ENCODE results near the gene CPNE7. TPM values are rescaled to one million over a fixed set of nuclear protein-coding genes. Genes with fewer than 3 reads are reported as not detected.

Gene CPNE7
- total and polyA plus RNA-seq, 2 of the 4 experiments (the other 2 are of a cell fraction): 5.4 to 17.4 TPM

DNA sequence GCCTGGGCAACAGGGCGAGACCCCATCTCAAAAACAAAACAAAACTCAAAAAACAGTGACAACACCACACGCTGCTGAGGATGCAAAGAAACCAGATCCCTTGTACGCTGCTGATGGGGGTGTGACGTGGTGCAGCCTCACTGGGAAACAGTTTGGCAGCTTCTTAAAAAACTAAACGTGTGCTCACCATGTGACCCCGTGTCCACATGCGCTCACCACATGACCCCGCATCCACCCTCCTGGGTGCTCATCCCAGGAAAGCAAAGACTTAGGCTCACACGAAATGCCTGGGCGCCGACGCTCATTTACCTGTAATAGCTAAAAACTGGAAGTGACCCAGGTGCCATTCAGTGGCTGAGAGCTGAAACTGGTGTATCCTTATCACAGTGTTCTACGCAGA lies 35.0 kb upstream of the CPNE7 start:
- POLR2A ChIA-PET (ENCODE audit: unreplicated experiment): interaction anchor here (0.5 kb wide), 1 partner anchor 382 kb away, joined by 3 read pairs; no protein-coding TSS in a partner anchor
- intact Hi-C loops (cut with micrococcal nuclease): no loop called here

More for the DNA sequence above, 35.0 kb upstream of the CPNE7 start:
- DNase-seq (no peak), ATAC-seq (ENCODE audit: low read depth) (no peak)
- Histone ChIP-seq H2AFZ (replicated peaks; ENCODE audit: low read length, poor library complexity) (no peak overlapping the region), H3K14ac (replicated peaks; ENCODE audit: low read depth, low read length) (no peak overlapping the region), H3K27me3 (ENCODE audit: control insufficient read depth, insufficient read depth, low read length) (no peaks in the 10 kb centered on the region), H4K5ac (ENCODE audit: low read depth, low read length) (no peak overlapping the region), H3K56ac (ENCODE audit: extremely low read depth, insufficient read depth, low read length) (no peak overlapping the region), H3K36me3 (ENCODE audit: control insufficient read depth, insufficient read depth, low read length) (peaks cover 57% of the 10 kb centered on the region), H3K9me1 (ENCODE audit: insufficient read depth, low read length) (no peaks in the 10 kb centered on the region), H2BK15ac (ENCODE audit: low read depth, low read length) (no peak overlapping the region), H2AK5ac (ENCODE audit: low read depth, low read length) (no peak overlapping the region), H3K79me1 (ENCODE audit: low read depth in 1 of 2, low read length in 2 of 2) (peaks cover 13 to 66% of the 10 kb centered on the region in 2 experiments; a peak in 3 of 4 replicates), H3K27ac (ENCODE audit: insufficient read depth, low read length) (no peak overlapping the region), H3K4me2 (ENCODE audit: low read depth, low read length) (no peak overlapping the region), H2BK20ac (ENCODE audit: low read depth, low read length) (no peak overlapping the region), H2BK120ac (ENCODE audit: low read depth, low read length) (no peak overlapping the region), H3K4me3 (ENCODE audit: insufficient read depth, low read depth, low read length) (no peak overlapping the region), H3K18ac (ENCODE audit: low read depth, low read length) (no peak overlapping the region), H3K9ac (ENCODE audit: low read depth, low read length) (no peak overlapping the region), H3K23ac (ENCODE audit: low read depth, low read length) (no peak overlapping the region), H4K8ac (ENCODE audit: low read depth in 2 of 2, low read length in 2 of 2) (no peak overlapping the region), H2AK9ac (replicated peaks; ENCODE audit: low read depth, low read length, poor library complexity) (no peak overlapping the region), H3K4ac (ENCODE audit: low read depth, low read length) (no peak overlapping the region), H4K91ac (ENCODE audit: insufficient read depth, low read depth, low read length) (no peak overlapping the region), H4K20me1 (ENCODE audit: insufficient read depth, low read length) (peaks cover 16% of the 10 kb centered on the region), H2BK5ac (ENCODE audit: low read depth, low read length, poor library complexity, severe bottlenecking) (no peak overlapping the region), H3K9me3 (ENCODE audit: control insufficient read depth, insufficient read depth, low read length) (no peaks in the 10 kb centered on the region), H3K4me1 (ENCODE audit: control insufficient read depth, insufficient read depth, low read length) (no peaks in the 10 kb centered on the region)
- TF ChIP-seq RAD21 (IDR thresholded peaks at IDR 0.05; ENCODE audit: low read length) (no peak), POLR2A (IDR thresholded peaks at IDR 0.05; ENCODE audit: low read depth, low read length) (no peak), CEBPB (IDR thresholded peaks at IDR 0.05; ENCODE audit: low read depth, low read length) (no peak), MAZ (IDR thresholded peaks at IDR 0.05; ENCODE audit: borderline replicate concordance, low read depth, low read length) (no peak), RCOR1 (IDR thresholded peaks at IDR 0.05; ENCODE audit: insufficient replicate concordance, low read length) (no peak), SMC3 (IDR thresholded peaks at IDR 0.05; ENCODE audit: low read depth, low read length) (no peak), FOS (IDR thresholded peaks at IDR 0.05; ENCODE audit: low read depth, low read length) (no peak), MXI1 (IDR thresholded peaks at IDR 0.05; ENCODE audit: borderline replicate concordance, low read depth, low read length) (no peak), CHD1 (IDR thresholded peaks at IDR 0.05; ENCODE audit: low read depth, low read length) (no peak), RFX5 (IDR thresholded peaks at IDR 0.05; ENCODE audit: low read depth, low read length) (no peak)
- TF ChIP-seq, protein P1, sequence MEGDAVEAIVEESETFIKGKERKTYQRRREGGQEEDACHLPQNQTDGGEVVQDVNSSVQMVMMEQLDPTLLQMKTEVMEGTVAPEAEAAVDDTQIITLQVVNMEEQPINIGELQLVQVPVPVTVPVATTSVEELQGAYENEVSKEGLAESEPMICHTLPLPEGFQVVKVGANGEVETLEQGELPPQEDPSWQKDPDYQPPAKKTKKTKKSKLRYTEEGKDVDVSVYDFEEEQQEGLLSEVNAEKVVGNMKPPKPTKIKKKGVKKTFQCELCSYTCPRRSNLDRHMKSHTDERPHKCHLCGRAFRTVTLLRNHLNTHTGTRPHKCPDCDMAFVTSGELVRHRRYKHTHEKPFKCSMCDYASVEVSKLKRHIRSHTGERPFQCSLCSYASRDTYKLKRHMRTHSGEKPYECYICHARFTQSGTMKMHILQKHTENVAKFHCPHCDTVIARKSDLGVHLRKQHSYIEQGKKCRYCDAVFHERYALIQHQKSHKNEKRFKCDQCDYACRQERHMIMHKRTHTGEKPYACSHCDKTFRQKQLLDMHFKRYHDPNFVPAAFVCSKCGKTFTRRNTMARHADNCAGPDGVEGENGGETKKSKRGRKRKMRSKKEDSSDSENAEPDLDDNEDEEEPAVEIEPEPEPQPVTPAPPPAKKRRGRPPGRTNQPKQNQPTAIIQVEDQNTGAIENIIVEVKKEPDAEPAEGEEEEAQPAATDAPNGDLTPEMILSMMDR (conservative IDR thresholded peaks at IDR 0.05; ENCODE audit: low read depth, low read length): no peak
- TF ChIP-seq, protein P2, sequence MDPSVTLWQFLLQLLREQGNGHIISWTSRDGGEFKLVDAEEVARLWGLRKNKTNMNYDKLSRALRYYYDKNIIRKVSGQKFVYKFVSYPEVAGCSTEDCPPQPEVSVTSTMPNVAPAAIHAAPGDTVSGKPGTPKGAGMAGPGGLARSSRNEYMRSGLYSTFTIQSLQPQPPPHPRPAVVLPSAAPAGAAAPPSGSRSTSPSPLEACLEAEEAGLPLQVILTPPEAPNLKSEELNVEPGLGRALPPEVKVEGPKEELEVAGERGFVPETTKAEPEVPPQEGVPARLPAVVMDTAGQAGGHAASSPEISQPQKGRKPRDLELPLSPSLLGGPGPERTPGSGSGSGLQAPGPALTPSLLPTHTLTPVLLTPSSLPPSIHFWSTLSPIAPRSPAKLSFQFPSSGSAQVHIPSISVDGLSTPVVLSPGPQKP (IDR thresholded peaks at IDR 0.05; ENCODE audit: borderline replicate concordance, low read depth, low read length): no peak
- TF ChIP-seq, protein P3, sequence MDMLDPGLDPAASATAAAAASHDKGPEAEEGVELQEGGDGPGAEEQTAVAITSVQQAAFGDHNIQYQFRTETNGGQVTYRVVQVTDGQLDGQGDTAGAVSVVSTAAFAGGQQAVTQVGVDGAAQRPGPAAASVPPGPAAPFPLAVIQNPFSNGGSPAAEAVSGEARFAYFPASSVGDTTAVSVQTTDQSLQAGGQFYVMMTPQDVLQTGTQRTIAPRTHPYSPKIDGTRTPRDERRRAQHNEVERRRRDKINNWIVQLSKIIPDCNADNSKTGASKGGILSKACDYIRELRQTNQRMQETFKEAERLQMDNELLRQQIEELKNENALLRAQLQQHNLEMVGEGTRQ (IDR thresholded peaks at IDR 0.05; ENCODE audit: low read depth, low read length): no peak
- in situ Hi-C loops (cut with MboI; ENCODE audit: low sequenced_read_pairs) (no loop called here), dilution Hi-C loops (cut with HindIII; ENCODE audit: low sequenced_read_pairs, unreplicated experiment) (no loop called here)
- no TSS peak for BruUV-seq (replicated peaks)
- CTCF ChIA-PET: no interaction called here
- 95% methylated on average over 11 of the region's 13 CpGs; no CpG with 5 or more reads in 1 of the 2 experiments for WGBS, 2 experiments (ENCODE audit: extremely low coverage in 2 of 2, insufficient read length in 1 of 2)
